Activated CD4-positive, alpha-beta T cell treated with anti-CD3 and anti-CD28 coated beads, Interleukin-2, amount 10 ng/mL, durations not matched to agents 7 days and 5 days (primary cell): ENCODE results near the gene SHISA3. TPM values are rescaled to one million over a fixed set of nuclear protein-coding genes. Genes with fewer than 3 reads are reported as not detected.
"Not testable (repeated sequence)": the region's sequence is repeated elsewhere in the genome, so short reads cannot be mapped to it uniquely, and the experiment has no call there.

Experiments used
- CTCF ChIA-PET: fragments of 350-600 bp; sonication (Branson Sonifier 250); formaldehyde crosslinking; loops from one replicate; lab custom pipeline; 2021; ENCODE audit warnings: antibody characterized with exemption; lab: Charles Lee
- POLR2A ChIA-PET: fragments of 350-600 bp; sonication (Branson Sonifier 250); formaldehyde crosslinking; loops from one replicate; lab custom pipeline; 2021; ENCODE audit warnings: antibody characterized with exemption; lab: Charles Lee
- DNase-seq: peaks from one replicate; pipeline ENCODE4 v3.0.0-alpha.2; 2020
- H3K27ac Mint-ChIP-seq: one replicate; pipeline ENCODE4 v1.8.0; 2021; ENCODE audit warnings: mild to moderate bottlenecking, moderate library complexity, mixed read lengths
- H3K27me3 Mint-ChIP-seq: one replicate; pipeline ENCODE4 v1.8.0; 2021; ENCODE audit warnings: mixed read lengths
- H3K36me3 Mint-ChIP-seq: one replicate; pipeline ENCODE4 v1.8.0; 2021; ENCODE audit warnings: low read depth, mixed read lengths
- H3K4me1 Mint-ChIP-seq: one replicate; pipeline ENCODE4 v1.8.0; 2021; ENCODE audit warnings: mixed read lengths
- H3K4me3 Mint-ChIP-seq: one replicate; pipeline ENCODE4 v1.8.0; 2021; ENCODE audit warnings: mild to moderate bottlenecking, moderate library complexity, mixed read lengths
- H3K9me3 Mint-ChIP-seq: one replicate; pipeline ENCODE4 v1.8.0; 2021; ENCODE audit warnings: mixed read lengths
- total RNA-seq, 2 experiments: library from RNA; stranded (reverse); gene quantifications; one replicate each; pipeline ENCODE4 v1.2.3, GENCODE V29; 2021

The SHISA3 gene
- total RNA-seq, 2 experiments from 2014 or later = 0.42 to 0.69 TPM

DNA sequence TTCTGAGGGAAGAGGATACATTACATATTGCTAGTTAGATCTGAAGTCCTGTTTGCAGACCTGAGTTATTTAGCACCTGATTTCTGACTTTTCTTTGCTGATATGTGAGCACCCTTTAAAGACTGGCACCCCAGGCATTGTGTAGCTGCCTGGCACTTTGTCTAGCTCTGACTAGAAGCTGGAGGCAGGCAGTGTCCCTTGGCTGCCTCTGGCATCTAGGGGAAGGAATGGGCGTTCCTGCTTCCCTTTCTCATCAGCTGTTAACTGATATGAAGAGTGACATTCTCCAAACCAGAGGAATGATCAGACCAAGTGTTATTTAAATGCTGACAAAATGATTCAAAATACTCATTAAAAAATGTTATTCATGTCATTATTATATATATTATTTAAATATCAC, 30.3 kb upstream of the SHISA3 start:
- no peaks in the 10 kb centered on the region for H3K9me3 Mint-ChIP-seq
- H3K4me1 Mint-ChIP-seq = no peaks in the 10 kb centered on the region
- no peak overlapping the region for H3K4me3 Mint-ChIP-seq
- CTCF ChIA-PET = no interaction called here
- POLR2A ChIA-PET = no interaction called here
- H3K27me3 Mint-ChIP-seq = peaks cover 13% of the 10 kb centered on the region
- DNase-seq = no peak
- H3K36me3 Mint-ChIP-seq = no peaks in the 10 kb centered on the region
- H3K27ac Mint-ChIP-seq = no peak overlapping the region

DNA sequence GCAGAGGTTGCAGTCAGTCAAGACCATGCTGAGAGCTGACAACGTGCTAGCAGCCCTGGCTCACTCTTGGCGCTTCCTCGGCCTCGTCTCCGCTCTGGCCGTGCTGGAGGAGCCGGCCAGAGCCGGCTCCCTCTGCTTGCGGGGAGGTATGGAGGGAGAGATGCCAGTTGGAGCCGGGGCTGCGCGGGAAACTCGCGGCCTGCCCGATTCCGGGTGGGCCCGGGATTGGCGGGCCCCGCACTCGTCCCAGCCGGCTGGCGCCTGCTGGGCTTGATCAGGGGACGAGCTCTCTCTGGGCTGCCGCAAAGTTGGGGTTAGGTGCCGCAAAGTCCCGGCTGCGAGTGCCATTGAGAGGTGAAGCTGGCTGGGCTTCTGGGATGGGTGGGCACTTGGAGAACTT, 27.8 kb upstream of the SHISA3 start:
- no peaks in the 10 kb centered on the region for H3K4me1 Mint-ChIP-seq
- no peak overlapping the region for H3K4me3 Mint-ChIP-seq
- POLR2A ChIA-PET = no interaction called here
- H3K9me3 Mint-ChIP-seq = no peaks in the 10 kb centered on the region
- CTCF ChIA-PET = no interaction called here
- H3K27me3 Mint-ChIP-seq = peaks cover 5% of the 10 kb centered on the region
- no peak for DNase-seq
- H3K27ac Mint-ChIP-seq = no peak overlapping the region
- H3K36me3 Mint-ChIP-seq = no peaks in the 10 kb centered on the region

DNA sequence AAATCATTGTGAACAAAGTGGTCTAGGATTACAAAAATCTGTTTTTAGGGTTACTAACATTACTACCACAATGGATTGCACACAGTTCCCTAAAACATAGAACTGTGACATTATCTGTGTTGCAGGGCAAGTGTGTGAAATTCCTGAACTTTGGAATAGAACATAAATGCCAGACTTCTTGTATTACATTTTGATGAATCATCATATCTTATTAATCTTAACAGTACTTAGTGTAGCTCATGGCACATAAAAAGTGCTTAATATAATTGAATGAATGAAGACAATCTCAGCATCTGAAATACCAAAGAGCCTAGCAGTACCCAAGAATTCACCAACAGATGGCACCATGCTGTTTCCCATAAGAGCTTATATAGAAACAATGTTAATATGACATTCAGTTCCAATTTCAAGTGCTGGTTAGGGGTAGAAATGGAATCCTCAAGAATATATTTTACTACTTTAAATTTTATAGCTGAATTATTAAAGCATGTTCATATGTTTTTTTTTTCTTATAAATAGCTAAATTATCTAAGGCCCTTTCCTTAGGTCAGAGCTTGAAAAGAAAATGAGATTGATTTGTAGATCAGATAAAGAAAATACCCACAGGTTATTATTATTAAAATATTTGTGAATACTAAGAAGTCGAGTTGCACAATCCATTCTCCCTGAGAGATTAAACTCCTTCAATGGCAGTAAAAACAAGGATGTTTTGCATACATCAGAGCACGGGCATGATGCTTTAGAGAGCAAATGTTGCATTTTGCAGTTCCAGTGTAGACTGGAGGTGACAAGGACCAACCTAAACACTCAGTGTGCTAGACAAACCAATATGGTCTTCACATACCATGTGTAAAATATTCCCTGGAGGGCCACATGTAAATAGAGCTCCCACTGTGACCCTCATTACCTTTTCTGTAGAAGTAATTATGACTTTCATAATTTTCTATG, 25.7 kb upstream of the SHISA3 start:
- DNase-seq = peak; percentile 23
- Mint-ChIP-seq H3K9me3 (no peaks in the 10 kb centered on the region), H3K27me3 (peaks cover 12% of the 10 kb centered on the region), H3K27ac (no peak overlapping the region), H3K4me1 (no peaks in the 10 kb centered on the region), H3K4me3 (no peak overlapping the region), H3K36me3 (no peaks in the 10 kb centered on the region)
- ChIA-PET CTCF (interaction anchor here (0.6 to 1.0 kb wide), 2 partner anchors 8 to 138 kb away, joined by 3 read pairs; no protein-coding TSS in a partner anchor), POLR2A (interaction anchor here (0.6 kb wide), 2 partner anchors 148 to 287 kb away, joined by 3 to 5 read pairs; no protein-coding TSS in a partner anchor)

DNA sequence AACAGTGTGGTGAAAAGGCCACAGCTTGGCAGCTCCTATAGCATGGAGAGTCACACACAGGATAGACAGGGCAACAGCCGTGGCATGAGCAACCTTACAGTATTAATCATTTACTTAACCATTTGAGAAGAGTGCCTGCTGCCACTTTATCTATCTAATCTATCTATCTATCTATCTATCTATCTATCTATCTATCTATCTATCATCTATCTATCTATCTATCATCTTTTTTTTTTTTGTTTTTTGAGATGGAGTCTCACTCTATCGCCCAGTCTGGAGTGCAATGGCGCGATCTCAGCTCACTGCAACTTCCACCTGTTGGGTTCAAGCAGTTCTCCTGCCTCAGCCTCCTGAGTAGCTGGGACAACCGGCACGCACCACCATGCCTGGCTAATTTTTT, 25.0 kb upstream of the SHISA3 start:
- H3K4me3 Mint-ChIP-seq, H3K27ac Mint-ChIP-seq, H3K9me3 Mint-ChIP-seq, H3K4me1 Mint-ChIP-seq, DNase-seq, POLR2A ChIA-PET, H3K36me3 Mint-ChIP-seq: not testable (repeated sequence)
- H3K27me3 Mint-ChIP-seq = peaks cover 14% of the 10 kb centered on the region
- CTCF ChIA-PET = interaction anchor here (1.0 kb wide), 1 partner anchor 137 kb away, joined by 3 read pairs; no protein-coding TSS in a partner anchor

DNA sequence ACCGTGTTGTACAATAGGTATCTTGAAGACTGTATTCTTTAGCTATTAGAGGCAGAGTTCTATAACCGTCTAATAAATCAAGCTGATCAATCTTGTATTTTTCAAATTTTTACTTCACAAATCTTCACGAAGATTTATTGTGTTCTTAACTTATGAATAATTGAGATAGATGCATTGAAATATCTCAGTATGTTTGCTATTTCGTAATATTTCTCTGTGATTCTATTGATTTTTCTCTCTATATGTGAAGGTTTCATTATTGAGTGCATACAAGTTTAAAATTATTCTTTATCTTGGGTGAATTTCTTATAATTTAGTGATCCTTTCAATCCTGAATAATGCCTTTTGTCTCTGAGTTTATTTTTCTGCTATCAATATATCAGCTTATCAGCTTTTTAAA, 19.8 kb upstream of the SHISA3 start:
- no peaks in the 10 kb centered on the region for H3K36me3 Mint-ChIP-seq
- H3K27ac Mint-ChIP-seq = no peak overlapping the region
- CTCF ChIA-PET = no interaction called here
- no peak overlapping the region for H3K4me3 Mint-ChIP-seq
- H3K27me3 Mint-ChIP-seq = peaks cover 24% of the 10 kb centered on the region
- DNase-seq = no peak
- no peaks in the 10 kb centered on the region for H3K9me3 Mint-ChIP-seq
- POLR2A ChIA-PET = interaction anchor here (0.6 kb wide), 1 partner anchor 36 kb away, joined by 3 read pairs; no protein-coding TSS in a partner anchor
- no peaks in the 10 kb centered on the region for H3K4me1 Mint-ChIP-seq

DNA sequence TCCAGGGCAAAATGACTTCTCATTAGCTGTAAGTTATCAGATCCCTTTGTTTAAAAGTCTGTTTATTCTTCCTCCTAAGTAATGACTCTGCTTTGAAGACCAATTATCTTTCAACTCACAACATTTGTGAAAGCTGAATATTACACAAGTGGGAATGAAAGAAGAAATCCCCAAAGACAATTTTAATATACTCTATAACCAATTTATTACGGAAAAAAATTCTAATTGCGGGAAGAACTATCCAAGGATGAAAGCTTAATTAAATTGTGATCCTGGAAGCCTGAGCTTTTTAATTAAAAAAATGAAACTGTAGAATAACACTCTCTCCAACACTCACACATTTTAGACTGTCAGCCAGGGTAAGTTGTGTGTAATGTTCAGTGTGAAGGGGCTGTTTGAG, 15.6 kb upstream of the SHISA3 start:
- ChIA-PET CTCF (no interaction called here), POLR2A (no interaction called here)

DNA sequence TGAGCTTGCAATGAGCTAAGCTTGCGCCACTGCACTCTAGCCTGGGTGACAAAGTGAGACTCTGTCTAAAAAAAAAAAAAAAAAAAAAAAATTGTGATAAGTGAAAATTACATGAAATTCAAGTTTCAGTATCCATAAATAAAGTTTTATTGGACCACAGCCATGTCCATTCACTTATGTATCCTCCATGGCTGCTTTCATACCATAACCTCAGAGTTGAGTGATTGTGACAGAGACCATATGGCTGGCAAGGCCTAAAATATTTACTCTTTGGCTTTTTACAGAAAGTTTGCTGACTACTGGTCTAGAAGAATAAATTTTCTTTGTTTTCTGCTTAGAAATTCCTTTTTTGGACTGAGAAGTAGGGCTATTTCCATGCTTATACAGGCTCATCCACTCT, 11.8 kb upstream of the SHISA3 start:
- CTCF ChIA-PET = no interaction called here
- no peaks in the 10 kb centered on the region for H3K9me3 Mint-ChIP-seq
- H3K36me3 Mint-ChIP-seq = no peaks in the 10 kb centered on the region
- DNase-seq = no peak
- no peak overlapping the region for H3K27ac Mint-ChIP-seq
- POLR2A ChIA-PET = no interaction called here
- H3K4me1 Mint-ChIP-seq = no peaks in the 10 kb centered on the region
- H3K4me3 Mint-ChIP-seq = no peak overlapping the region
- H3K27me3 Mint-ChIP-seq = peaks cover 9% of the 10 kb centered on the region

More for the DNA sequence above, 15.6 kb upstream of the SHISA3 start:
- Mint-ChIP-seq H3K27ac (no peak overlapping the region), H3K36me3 (no peaks in the 10 kb centered on the region), H3K4me1 (no peaks in the 10 kb centered on the region), H3K27me3 (peaks cover 14% of the 10 kb centered on the region), H3K4me3 (no peak overlapping the region), H3K9me3 (no peaks in the 10 kb centered on the region)
- no peak for DNase-seq

DNA sequence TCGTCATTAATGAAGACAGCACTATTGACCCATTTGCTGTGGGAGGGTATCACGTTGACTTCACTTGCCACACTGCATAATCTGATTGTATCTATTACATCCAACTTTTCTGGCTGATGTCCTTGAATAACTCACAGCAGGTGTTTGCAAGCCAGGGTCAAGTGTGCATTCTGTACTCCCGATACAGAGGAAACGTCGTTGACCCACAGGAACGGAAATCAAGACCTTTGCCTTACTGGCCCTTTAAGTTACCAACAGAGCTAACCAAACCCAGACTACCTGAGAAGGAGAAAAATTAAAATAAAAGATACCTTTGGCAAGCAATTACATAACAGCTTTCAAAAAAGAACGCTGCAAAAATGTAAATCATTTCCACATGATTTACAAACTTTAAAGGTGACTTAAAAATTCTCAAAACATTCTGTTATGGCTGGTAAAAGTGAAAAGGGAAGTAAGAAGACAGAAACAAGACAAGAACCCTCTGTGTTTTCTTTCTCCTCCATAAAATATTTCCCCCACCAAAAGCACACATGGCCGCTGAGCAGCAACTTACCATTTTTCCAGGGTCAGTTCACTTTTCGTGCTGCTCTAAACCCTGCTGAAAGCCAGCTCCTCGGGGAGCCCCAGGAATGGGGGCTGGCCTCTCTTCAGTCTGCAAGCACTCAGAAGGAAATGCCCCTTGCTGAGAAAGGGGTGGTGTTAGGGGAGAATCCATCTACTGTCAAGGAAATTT, 6.5 kb upstream of the SHISA3 start:
- no peaks in the 10 kb centered on the region for H3K4me1 Mint-ChIP-seq
- POLR2A ChIA-PET = no interaction called here
- no peak overlapping the region for H3K27ac Mint-ChIP-seq
- no peaks in the 10 kb centered on the region for H3K36me3 Mint-ChIP-seq
- H3K4me3 Mint-ChIP-seq = no peak overlapping the region
- no peaks in the 10 kb centered on the region for H3K9me3 Mint-ChIP-seq
- CTCF ChIA-PET = interaction anchor here (0.6 kb wide), 1 partner anchor 433 kb away, joined by 4 read pairs; no protein-coding TSS in a partner anchor
- H3K27me3 Mint-ChIP-seq = peaks cover 16% of the 10 kb centered on the region
- no peak for DNase-seq

DNA sequence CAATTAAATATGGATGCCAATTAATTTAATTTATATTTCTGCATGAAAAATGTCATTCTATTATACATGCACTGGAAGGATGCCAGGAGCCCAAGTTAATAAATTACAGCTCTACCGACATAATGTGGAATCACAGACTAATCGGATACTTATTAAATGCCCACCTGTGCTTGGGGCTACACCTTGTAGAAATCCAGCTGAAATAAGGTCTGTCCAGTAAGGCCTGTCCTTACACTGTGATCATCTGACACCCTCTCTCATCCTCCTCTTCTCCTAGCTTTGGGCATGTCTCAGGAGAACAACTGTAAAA, 6.0 kb upstream of the SHISA3 start:
- no peak for DNase-seq
- Mint-ChIP-seq H3K4me3 (no peak overlapping the region), H3K36me3 (no peaks in the 10 kb centered on the region), H3K27me3 (peaks cover 20% of the 10 kb centered on the region), H3K4me1 (peaks cover 1% of the 10 kb centered on the region), H3K27ac (no peak overlapping the region), H3K9me3 (no peaks in the 10 kb centered on the region)
- ChIA-PET POLR2A (no interaction called here), CTCF (no interaction called here)

DNA sequence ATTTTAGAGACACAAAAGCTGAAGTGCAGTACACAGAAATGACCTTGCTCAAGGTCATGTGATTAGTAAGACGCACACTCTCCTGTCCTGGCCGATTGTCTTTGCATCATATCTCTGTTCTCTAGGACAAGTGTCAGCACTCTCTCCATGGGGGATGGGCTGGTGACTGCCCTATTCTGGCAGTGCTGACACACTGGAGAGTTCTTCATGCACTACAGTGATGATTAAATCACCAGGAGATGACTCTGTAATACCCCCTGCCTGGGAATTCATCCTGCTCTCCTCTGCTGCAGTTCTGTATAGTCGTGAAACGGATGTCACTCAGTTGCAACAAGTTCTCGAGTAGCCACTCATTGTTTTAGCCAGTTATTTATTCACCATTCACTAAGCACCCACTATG, 5.3 kb upstream of the SHISA3 start:
- Mint-ChIP-seq H3K27ac (no peak overlapping the region), H3K9me3 (no peaks in the 10 kb centered on the region), H3K4me3 (no peak overlapping the region), H3K27me3 (peaks cover 27% of the 10 kb centered on the region), H3K36me3 (no peaks in the 10 kb centered on the region), H3K4me1 (peaks cover 8% of the 10 kb centered on the region)
- DNase-seq = no peak
- ChIA-PET POLR2A (no interaction called here), CTCF (no interaction called here)

DNA sequence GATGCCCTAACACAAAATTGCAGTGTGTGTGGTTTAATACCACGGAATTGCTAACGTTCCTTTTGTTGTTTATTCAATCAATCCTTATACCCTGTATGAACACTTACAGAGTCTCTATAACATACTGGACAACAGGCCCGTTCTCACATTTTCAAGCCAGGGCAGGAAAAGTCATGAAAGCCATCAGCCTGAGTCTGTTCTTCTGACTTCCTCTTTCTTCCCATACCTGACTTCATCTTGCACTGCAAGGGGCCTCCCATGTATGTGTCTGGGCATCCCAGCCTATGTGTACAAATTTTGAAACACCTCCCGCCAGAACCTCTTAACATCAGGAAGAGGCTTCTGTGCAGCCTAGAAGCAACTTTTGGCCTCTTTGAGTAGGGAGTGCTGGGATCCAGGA, 4.9 kb upstream of the SHISA3 start:
- no peak for DNase-seq
- ChIA-PET CTCF (no interaction called here), POLR2A (no interaction called here)

DNA sequence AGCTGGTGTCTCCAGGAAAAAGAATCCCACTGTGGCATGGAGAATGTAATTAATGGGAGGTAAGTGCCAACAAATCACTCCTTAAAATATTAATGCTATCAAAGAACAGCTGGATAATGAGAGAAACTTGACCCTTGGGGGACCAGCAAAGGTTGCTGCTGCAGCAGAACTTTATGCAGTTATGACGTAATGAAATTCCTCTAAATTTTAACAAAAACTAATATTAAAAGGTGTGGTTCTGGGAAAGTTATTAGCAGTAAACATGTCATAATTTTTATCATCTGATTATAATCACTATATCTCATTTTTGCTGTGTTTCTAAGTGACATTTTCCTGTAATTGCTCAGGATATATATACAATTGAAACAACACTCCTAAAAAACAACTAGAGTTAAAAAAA, 1.7 kb upstream of the SHISA3 start:
- H3K4me3 Mint-ChIP-seq = no peak overlapping the region
- peaks cover 25% of the 10 kb centered on the region for H3K4me1 Mint-ChIP-seq
- H3K27ac Mint-ChIP-seq = no peak overlapping the region
- H3K9me3 Mint-ChIP-seq = no peaks in the 10 kb centered on the region
- H3K27me3 Mint-ChIP-seq = peaks cover 58% of the 10 kb centered on the region
- ChIA-PET CTCF (no interaction called here), POLR2A (no interaction called here)
- no peaks in the 10 kb centered on the region for H3K36me3 Mint-ChIP-seq
- no peak for DNase-seq

More for the DNA sequence above, 4.9 kb upstream of the SHISA3 start:
- no peak overlapping the region for H3K27ac Mint-ChIP-seq
- H3K4me3 Mint-ChIP-seq = no peak overlapping the region
- no peaks in the 10 kb centered on the region for H3K36me3 Mint-ChIP-seq
- H3K27me3 Mint-ChIP-seq = peaks cover 31% of the 10 kb centered on the region
- peaks cover 12% of the 10 kb centered on the region for H3K4me1 Mint-ChIP-seq
- no peaks in the 10 kb centered on the region for H3K9me3 Mint-ChIP-seq

DNA sequence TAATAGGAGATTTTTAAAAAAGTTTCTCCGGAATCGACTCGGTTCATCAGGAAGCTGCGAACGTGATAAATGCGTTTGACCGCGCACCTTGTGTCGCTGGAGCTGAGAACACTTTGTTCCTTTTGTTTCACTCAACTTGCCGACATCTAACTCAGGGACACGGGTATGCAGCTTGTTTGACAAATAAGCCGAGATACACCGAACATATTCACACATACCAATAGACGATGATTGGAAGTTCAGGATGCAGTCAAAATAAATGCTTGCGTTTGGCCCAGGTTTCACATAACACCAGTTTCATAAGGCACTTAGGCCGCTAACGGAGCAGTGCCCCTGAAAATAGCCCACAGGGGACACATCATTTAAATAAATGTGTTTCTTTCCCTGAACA, 932 bp upstream of the SHISA3 start:
- no peak for DNase-seq
- CTCF ChIA-PET = interaction anchor here (0.7 to 1.5 kb wide), 2 partner anchors 8 to 559 kb away, joined by 3 to 4 read pairs; no protein-coding TSS in a partner anchor
- H3K4me3 Mint-ChIP-seq = peak overlapping the region; percentile 79
- H3K4me1 Mint-ChIP-seq = peaks cover 25% of the 10 kb centered on the region
- H3K27ac Mint-ChIP-seq = peak overlapping the region; percentile 17
- no peaks in the 10 kb centered on the region for H3K36me3 Mint-ChIP-seq
- POLR2A ChIA-PET = no interaction called here
- H3K9me3 Mint-ChIP-seq = no peaks in the 10 kb centered on the region
- H3K27me3 Mint-ChIP-seq = peaks cover 65% of the 10 kb centered on the region
